Cardiac muscle cell (in vitro differentiated cells and primary cell): Measurements from ENCODE around the gene SERINC5. TPM values are rescaled to one million over a fixed set of nuclear protein-coding genes. Genes with fewer than 3 reads are reported as not detected.
"Not testable (repeated sequence)": the region's sequence is repeated elsewhere in the genome, so short reads cannot be mapped to it uniquely, and the experiment has no call there.

Source experiments
- DNase-seq, 2 donors: peaks; one replicate each; pipeline versions ENCODE4 v3.0.0 to v3.0.0-alpha.2; 2010 to 2017; ENCODE audit warnings: low read depth in 1 of 2, low spot score in 1 of 2
- H3K27ac ChIP-seq: fragments of 200-600 bp; sonication (generic); 2 replicates; pipeline ENCODE4 v1.5.1; 2016
- H3K27me3 ChIP-seq: fragments of 200-600 bp; sonication (generic); 2 replicates; pipeline ENCODE4 v1.6.0; 2016; ENCODE audit warnings: control low read depth
- H3K36me3 ChIP-seq: fragments of 200-600 bp; sonication (generic); 2 replicates; pipeline ENCODE4 v1.5.1; 2016; ENCODE audit warnings: control low read depth
- H3K4me1 ChIP-seq: fragments of 200-600 bp; sonication (generic); 2 replicates; pipeline ENCODE4 v1.8.1; 2017; ENCODE audit warnings: low read depth, mild to moderate bottlenecking, mixed run types
- H3K4me3 ChIP-seq: fragments of 200-600 bp; sonication (generic); 2 replicates; pipeline ENCODE4 v1.5.1; 2016; ENCODE audit warnings: mild to moderate bottlenecking
- H3K9me3 ChIP-seq: fragments of 200-600 bp; sonication (generic); 2 replicates; pipeline ENCODE4 v1.5.1; 2017; ENCODE audit warnings: low read depth, mild to moderate bottlenecking, control low read depth
- polyA plus RNA-seq: library from polyadenylated mRNA; unstranded; fragments of >200 nt; fragmentation: Nextera tagmentation; extraction: Ambion mirVana; gene quantifications from 2 replicates; pipeline ENCODE4 v1.2.1, GENCODE V29; 2016
- total RNA-seq: library from RNA; depleted of rRNA; stranded (reverse); fragments of >200 nt; gene quantifications from 2 replicates; pipeline ENCODE4 v1.2.3, GENCODE V29; 2016
- TF ChIP-seq, protein P1 (sequence below): IDR thresholded peaks from 2 replicates; pipeline ENCODE4 v1.5.1; 2012; ENCODE audit warnings: low read depth, mild to moderate bottlenecking, low read length

Gene SERINC5
- total and polyA plus RNA-seq, 2 experiments from 2014 or later: 10.8 to 33.6 TPM

DNA sequence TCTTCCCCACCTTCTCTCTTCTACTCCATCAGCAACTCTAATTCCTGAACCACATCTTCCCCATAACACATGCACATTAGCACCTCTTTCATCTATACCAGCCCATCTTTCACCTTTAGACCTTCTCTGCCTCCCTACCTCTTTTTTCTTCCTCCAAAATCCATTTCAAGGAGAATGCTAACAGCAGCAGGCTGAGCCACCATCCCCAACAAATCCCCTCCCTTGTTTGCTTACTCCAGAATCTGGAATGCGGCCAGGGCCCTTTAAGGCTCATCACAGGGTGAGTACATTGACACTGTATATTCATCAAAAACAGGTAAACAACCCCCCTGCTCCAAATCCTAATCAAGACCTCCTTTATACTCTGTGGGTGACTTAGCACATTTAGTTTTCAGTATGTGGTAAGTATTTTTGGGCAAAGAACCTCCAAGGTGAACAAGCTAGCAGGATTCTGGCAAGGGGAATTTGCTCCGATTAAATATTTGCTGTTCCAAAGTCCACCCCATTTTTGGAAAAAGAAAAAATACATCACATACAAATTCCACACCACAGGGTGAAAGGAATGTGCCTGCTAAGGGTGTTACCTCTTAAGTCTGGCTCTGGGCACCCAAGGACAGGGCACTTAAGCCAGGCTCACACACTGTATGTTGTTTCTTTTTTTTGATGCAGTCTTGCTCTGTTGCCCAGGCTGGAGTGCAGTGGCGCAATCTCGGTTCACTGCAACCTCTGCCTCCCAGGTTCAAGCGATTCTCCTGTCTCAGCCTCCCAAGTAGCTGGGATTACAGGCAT is 71.4 kb downstream of the SERINC5 start:
- DNase-seq: no peak
- no peaks in the 10 kb centered on the region for H3K27me3 ChIP-seq
- peak overlapping the region; percentile 36 for H3K27ac ChIP-seq
- no peaks in the 10 kb centered on the region for H3K9me3 ChIP-seq
- H3K36me3 ChIP-seq: no peaks in the 10 kb centered on the region
- TF ChIP-seq, protein P1, sequence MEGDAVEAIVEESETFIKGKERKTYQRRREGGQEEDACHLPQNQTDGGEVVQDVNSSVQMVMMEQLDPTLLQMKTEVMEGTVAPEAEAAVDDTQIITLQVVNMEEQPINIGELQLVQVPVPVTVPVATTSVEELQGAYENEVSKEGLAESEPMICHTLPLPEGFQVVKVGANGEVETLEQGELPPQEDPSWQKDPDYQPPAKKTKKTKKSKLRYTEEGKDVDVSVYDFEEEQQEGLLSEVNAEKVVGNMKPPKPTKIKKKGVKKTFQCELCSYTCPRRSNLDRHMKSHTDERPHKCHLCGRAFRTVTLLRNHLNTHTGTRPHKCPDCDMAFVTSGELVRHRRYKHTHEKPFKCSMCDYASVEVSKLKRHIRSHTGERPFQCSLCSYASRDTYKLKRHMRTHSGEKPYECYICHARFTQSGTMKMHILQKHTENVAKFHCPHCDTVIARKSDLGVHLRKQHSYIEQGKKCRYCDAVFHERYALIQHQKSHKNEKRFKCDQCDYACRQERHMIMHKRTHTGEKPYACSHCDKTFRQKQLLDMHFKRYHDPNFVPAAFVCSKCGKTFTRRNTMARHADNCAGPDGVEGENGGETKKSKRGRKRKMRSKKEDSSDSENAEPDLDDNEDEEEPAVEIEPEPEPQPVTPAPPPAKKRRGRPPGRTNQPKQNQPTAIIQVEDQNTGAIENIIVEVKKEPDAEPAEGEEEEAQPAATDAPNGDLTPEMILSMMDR: no peak
- peaks cover 55% of the 10 kb centered on the region for H3K4me1 ChIP-seq
- no peak overlapping the region for H3K4me3 ChIP-seq

DNA sequence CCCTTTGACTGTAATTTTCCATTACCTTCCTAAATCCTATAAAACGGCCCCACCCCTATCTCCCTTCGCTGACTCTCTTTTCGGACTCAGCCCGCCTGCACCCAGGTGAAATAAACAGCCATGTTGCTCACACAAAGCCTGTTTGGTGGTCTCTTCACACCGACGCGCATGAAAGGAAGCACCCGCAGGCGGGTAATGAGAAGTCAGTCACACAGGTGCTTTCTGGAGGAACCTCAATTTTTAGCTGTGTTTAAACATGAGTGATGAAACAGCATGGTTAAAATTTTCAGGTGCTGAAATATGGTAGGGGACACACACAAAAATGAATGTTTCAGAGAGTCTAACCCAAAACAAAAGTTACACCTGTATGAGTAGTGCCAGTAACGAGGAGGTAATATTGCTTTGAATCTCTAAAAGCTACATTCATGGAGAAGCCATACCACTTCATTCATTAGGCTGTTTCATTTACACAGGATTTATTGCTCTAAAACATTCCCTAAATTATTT is 72.1 kb downstream of the SERINC5 start:
- H3K27me3 ChIP-seq, H3K9me3 ChIP-seq, DNase-seq, H3K4me3 ChIP-seq, H3K36me3 ChIP-seq: not testable (repeated sequence)
- H3K27ac ChIP-seq: peak overlapping the region; percentile 36
- H3K4me1 ChIP-seq: peaks cover 48% of the 10 kb centered on the region

DNA sequence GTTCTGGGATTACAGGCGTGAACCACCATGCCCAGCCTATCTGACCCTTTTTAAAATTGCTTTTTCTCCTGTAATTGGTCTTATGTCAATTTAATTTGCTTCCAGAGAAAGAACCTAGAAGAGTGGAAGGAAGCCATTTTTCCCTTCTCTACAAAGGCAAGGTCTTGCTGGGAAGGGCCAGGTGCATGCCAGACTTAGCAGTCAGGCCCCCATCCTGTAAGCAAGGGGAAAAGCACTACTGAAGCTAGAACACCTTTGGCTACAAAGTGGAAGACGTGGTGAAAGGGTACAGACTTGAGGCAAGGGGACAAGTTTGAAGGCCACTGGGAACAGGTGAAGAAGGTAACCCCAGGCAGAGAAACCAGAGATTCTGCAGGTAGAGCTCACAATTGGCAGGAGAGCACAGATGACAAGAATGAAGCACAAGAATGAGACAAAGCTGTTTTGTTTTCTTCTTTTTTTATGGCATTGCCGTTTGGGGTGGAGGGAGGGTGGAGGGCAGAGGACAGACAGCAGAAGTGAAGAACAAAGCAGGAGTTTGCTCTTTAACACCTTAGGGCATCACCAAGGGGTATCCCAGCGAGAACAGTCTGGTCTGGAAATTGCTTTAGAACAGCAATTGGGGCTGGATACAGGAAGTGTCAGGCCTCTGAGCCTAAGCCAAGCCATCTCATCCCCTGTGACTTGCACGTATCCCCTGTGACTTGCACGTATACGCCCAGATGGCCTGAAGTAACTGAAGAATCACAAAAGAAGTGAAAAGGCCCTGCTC is 72.9 kb downstream of the SERINC5 start:
- no peaks in the 10 kb centered on the region for H3K36me3 ChIP-seq
- no peaks in the 10 kb centered on the region for H3K27me3 ChIP-seq
- H3K4me3 ChIP-seq: no peak overlapping the region
- peak overlapping the region; percentile 4 for H3K27ac ChIP-seq
- TF ChIP-seq, protein P1: no peak
- H3K4me1 ChIP-seq: peaks cover 42% of the 10 kb centered on the region
- H3K9me3 ChIP-seq: no peaks in the 10 kb centered on the region
- DNase-seq: no peak

DNA sequence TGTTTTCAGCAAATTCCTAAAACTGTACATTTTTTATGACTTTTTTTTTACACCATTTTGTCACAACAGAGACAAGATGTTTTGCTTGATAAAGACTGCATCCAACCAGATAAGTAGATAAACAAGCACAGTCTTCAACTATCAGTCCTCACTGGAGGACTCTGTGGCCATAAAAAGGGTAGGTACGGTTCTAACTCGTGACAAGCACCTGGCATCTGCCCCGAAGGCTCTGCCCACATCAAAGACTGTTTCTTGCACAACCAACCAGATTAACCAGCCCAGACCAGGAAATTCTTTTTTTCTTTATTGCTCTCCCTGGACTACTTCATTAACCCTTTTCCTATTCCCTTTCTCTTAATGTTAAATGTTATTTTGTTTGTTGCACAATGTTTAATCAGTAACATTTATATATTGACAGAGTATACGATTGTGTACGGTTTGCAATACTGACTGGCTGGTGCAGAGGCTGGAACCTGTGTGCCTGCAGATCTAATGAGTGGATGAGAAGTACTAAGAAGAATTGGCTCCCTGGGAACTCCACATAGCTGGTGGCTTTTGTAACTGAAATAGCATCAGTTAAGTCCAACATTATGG is 74.1 kb downstream of the SERINC5 start:
- TF ChIP-seq, protein P1: no peak
- DNase-seq: peak in 1 of 2 donors; percentile 47
- Histone ChIP-seq H3K27me3 (no peaks in the 10 kb centered on the region), H3K4me3 (no peak overlapping the region), H3K27ac (peak overlapping the region; percentile 82), H3K4me1 (peaks cover 38% of the 10 kb centered on the region), H3K9me3 (no peaks in the 10 kb centered on the region), H3K36me3 (no peaks in the 10 kb centered on the region)

DNA sequence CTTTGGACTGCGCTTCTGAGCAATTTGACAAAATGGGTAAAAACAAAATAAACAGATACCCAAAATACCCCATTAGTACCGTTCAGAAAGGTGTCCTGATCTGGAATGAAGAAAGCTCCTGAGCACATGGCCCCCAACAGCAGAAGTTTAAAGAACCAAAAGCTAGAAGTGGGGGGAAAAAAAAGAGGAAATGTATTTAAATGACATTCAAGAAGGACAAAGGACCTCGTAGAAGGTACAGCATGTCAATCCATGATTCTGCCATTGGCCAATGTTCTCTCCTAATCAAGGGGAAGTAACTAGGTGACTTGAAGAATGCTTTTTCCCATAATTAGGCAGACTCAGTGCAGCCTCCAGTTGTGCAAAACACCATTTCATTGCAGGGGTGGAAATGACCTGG is 78.6 kb downstream of the SERINC5 start:
- TF ChIP-seq, protein P1: no peak
- H3K9me3 ChIP-seq: no peaks in the 10 kb centered on the region
- no peak overlapping the region for H3K4me3 ChIP-seq
- peaks cover 4% of the 10 kb centered on the region for H3K36me3 ChIP-seq
- H3K27ac ChIP-seq: no peak overlapping the region
- peaks cover 24% of the 10 kb centered on the region for H3K4me1 ChIP-seq
- H3K27me3 ChIP-seq: no peaks in the 10 kb centered on the region
- DNase-seq: no peak

DNA sequence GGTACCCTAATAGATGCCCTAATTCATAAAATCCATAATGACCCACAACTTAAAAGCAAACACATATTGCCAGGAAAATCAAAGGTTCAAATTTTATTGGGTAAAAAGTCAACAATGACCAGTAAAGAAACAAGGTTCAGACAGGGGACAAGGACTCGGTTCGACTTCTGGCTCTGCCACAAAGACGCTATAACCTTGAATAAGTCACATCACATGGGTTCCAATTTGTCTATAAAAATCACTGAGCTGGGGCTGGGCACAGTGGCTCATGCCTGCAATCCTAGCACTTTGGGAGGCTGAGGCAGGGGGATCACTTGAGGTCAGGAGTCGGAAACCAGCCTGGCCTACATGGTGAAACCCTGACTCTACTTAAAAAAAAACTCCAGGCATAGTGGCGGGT is 80.5 kb downstream of the SERINC5 start:
- no peaks in the 10 kb centered on the region for H3K27me3 ChIP-seq
- TF ChIP-seq, protein P1: no peak
- no peak overlapping the region for H3K27ac ChIP-seq
- H3K4me3 ChIP-seq: no peak overlapping the region
- H3K9me3 ChIP-seq: no peaks in the 10 kb centered on the region
- H3K36me3 ChIP-seq: peaks cover 4% of the 10 kb centered on the region
- peaks cover 11% of the 10 kb centered on the region for H3K4me1 ChIP-seq
- DNase-seq: no peak
